ENCODE results near the gene BCORL1. TPM values are rescaled to one million over a fixed set of nuclear protein-coding genes. Genes with fewer than 3 reads are reported as not detected.

BCORL1 gene
- polyA plus RNA-seq, 1 donor from 2014 or later: 1.0 TPM

GRCh38 chrX:129963729-129964128, 18.7 kb upstream of the BCORL1 start:
- H3F3A ChIP-seq (ENCODE audit: insufficient read depth, low read length, poor library complexity, severe bottlenecking): no peaks in the 10 kb centered on the region
- no peak overlapping the region for H2AFZ ChIP-seq (ENCODE audit: low read depth, low read length)
- no peak overlapping the region for H3K9ac ChIP-seq (ENCODE audit: low read length)
- no peaks in the 10 kb centered on the region for H3K36me3 ChIP-seq (ENCODE audit: insufficient read depth, low read length)
- H3K9me3 ChIP-seq (ENCODE audit: low read length): no peaks in the 10 kb centered on the region
- H3K27me3 ChIP-seq (ENCODE audit: insufficient read depth, low read depth, low read length): peaks cover 3% of the 10 kb centered on the region
- no peaks in the 10 kb centered on the region for H4K20me1 ChIP-seq (ENCODE audit: insufficient read depth)
- no peak for TF ChIP-seq SMC3 (conservative IDR thresholded peaks at IDR 0.05; ENCODE audit: poor library complexity)
- TF ChIP-seq REST (IDR thresholded peaks at IDR 0.05; ENCODE audit: borderline replicate concordance): no peak
- TF ChIP-seq POLR2AphosphoS5 (IDR thresholded peaks at IDR 0.05): no peak
- no peak for TF ChIP-seq EP300 (conservative IDR thresholded peaks at IDR 0.05; ENCODE audit: poor library complexity, severe bottlenecking)
- TF ChIP-seq CTCF (IDR thresholded peaks at IDR 0.05; ENCODE audit: poor library complexity, severe bottlenecking): no peak
- no peak for TF ChIP-seq TAF1 (IDR thresholded peaks at IDR 0.05; ENCODE audit: low read depth)
- TF ChIP-seq RAD21 (conservative IDR thresholded peaks at IDR 0.05): no peak
- no peak for TF ChIP-seq MXI1 (conservative IDR thresholded peaks at IDR 0.05; ENCODE audit: poor library complexity, severe bottlenecking)
- TF ChIP-seq EZH2 (IDR thresholded peaks at IDR 0.05; ENCODE audit: borderline replicate concordance, insufficient read depth, low read length, poor library complexity, severe bottlenecking): no peak
- H3K79me2 ChIP-seq (replicated peaks; ENCODE audit: insufficient read depth, low read length): no peaks in the 10 kb centered on the region
- no peak overlapping the region for H3K27ac ChIP-seq (ENCODE audit: low read length)
- H3K4me3 ChIP-seq (ENCODE audit: low read length): no peak overlapping the region
- H3K4me2 ChIP-seq (ENCODE audit: low read length): no peak overlapping the region
- no peaks in the 10 kb centered on the region for H3K9me2 ChIP-seq (ENCODE audit: insufficient read depth, low read length)

GRCh38 chrX:129965166-129965565, 17.3 kb upstream of the BCORL1 start:
- Histone ChIP-seq H3K79me2 (replicated peaks; ENCODE audit: insufficient read depth, low read length) (no peaks in the 10 kb centered on the region), H3K27ac (ENCODE audit: low read length) (no peak overlapping the region), H4K20me1 (ENCODE audit: insufficient read depth) (no peaks in the 10 kb centered on the region), H3K27me3 (ENCODE audit: insufficient read depth, low read depth, low read length) (no peaks in the 10 kb centered on the region), H3K9me3 (ENCODE audit: low read length) (no peaks in the 10 kb centered on the region), H3F3A (ENCODE audit: insufficient read depth, low read length, poor library complexity, severe bottlenecking) (no peaks in the 10 kb centered on the region), H3K4me2 (ENCODE audit: low read length) (no peak overlapping the region), H3K36me3 (ENCODE audit: insufficient read depth, low read length) (no peaks in the 10 kb centered on the region), H3K4me3 (ENCODE audit: low read length) (no peak overlapping the region), H3K9ac (ENCODE audit: low read length) (no peak overlapping the region), H3K9me2 (ENCODE audit: insufficient read depth, low read length) (no peaks in the 10 kb centered on the region), H2AFZ (ENCODE audit: low read depth, low read length) (no peak overlapping the region)
- TF ChIP-seq EZH2 (IDR thresholded peaks at IDR 0.05; ENCODE audit: borderline replicate concordance, insufficient read depth, low read length, poor library complexity, severe bottlenecking): no peak
- no peak for TF ChIP-seq CTCF (IDR thresholded peaks at IDR 0.05; ENCODE audit: poor library complexity, severe bottlenecking)
- no peak for TF ChIP-seq POLR2AphosphoS5 (IDR thresholded peaks at IDR 0.05)
- TF ChIP-seq EP300 (conservative IDR thresholded peaks at IDR 0.05; ENCODE audit: poor library complexity, severe bottlenecking): no peak
- TF ChIP-seq RAD21 (conservative IDR thresholded peaks at IDR 0.05): no peak
- no peak for TF ChIP-seq TAF1 (IDR thresholded peaks at IDR 0.05; ENCODE audit: low read depth)
- no peak for TF ChIP-seq SMC3 (conservative IDR thresholded peaks at IDR 0.05; ENCODE audit: poor library complexity)

All from neural cell (in vitro differentiated cells).